IMR-90 (cell line): ENCODE measurements around the gene LIMCH1. TPM values are rescaled to one million over a fixed set of nuclear protein-coding genes. Genes with fewer than 3 reads are reported as not detected.

ENCODE experiments used
- ATAC-seq: fragments of 200-7000 bp; cut with Tn5 transposase; 2 replicates; pipeline ENCODE4 v1.9.1; 2020; ENCODE audit warnings: low read depth, mild to moderate bottlenecking, moderate library complexity
- BruUV-seq: library from RNA; stranded (reverse); fragments of 400-500 nt; replicated peaks from 2 replicates; lab custom pipeline; 2021; lab: Mats Ljungman, UMichigan
- CTCF ChIA-PET: fragments of 300-600 bp; formaldehyde crosslinking; extraction: SDS; loops from one replicate; lab custom pipeline; 2021; ENCODE audit warnings: antibody characterized with exemption; lab: Yijun Ruan, JAX
- POLR2A ChIA-PET: fragments of 300-600 bp; sonication (Branson Sonifier 250); formaldehyde crosslinking; loops from one replicate; lab custom pipeline; 2022; ENCODE audit warnings: antibody characterized with exemption; ENCODE audit not compliant: unreplicated experiment; lab: Charles Lee
- DNase-seq: peaks from one replicate; pipeline ENCODE4 v3.0.0; 2013
- H2AFZ ChIP-seq: replicated peaks from 2 replicates; pipeline ENCODE3; 2013; ENCODE audit warnings: low read length, mild to moderate bottlenecking; ENCODE audit not compliant: poor library complexity
- H2AK5ac ChIP-seq: 2 replicates; pipeline ENCODE4 v1.6.1; 2013; ENCODE audit warnings: low read depth, low read length, inconsistent platforms
- H2AK9ac ChIP-seq: replicated peaks from 2 replicates; pipeline ENCODE3; 2013; ENCODE audit warnings: mild to moderate bottlenecking, low read depth, low read length, moderate library complexity; ENCODE audit not compliant: poor library complexity
- H2BK120ac ChIP-seq: 2 replicates; pipeline ENCODE4 v1.6.1; 2013; ENCODE audit warnings: low read depth, low read length, inconsistent platforms
- H2BK15ac ChIP-seq: 3 replicates; pipeline ENCODE4 v1.6.1; 2013; ENCODE audit warnings: low read depth, low read length, inconsistent platforms
- H2BK20ac ChIP-seq: 2 replicates; pipeline ENCODE4 v1.6.1; 2013; ENCODE audit warnings: low read depth, mild to moderate bottlenecking, inconsistent platforms, low read length, moderate library complexity
- H2BK5ac ChIP-seq: 2 replicates; pipeline ENCODE4 v1.6.1; 2013; ENCODE audit warnings: mild to moderate bottlenecking, low read depth, low read length, inconsistent platforms; ENCODE audit not compliant: poor library complexity, severe bottlenecking
- H3K14ac ChIP-seq: replicated peaks from 2 replicates; pipeline ENCODE4 v1.6.1; 2013; ENCODE audit warnings: low read depth, low read length, inconsistent platforms
- H3K18ac ChIP-seq: 2 replicates; pipeline ENCODE4 v1.6.1; 2013; ENCODE audit warnings: low read depth, low read length, control low read depth
- H3K23ac ChIP-seq: 2 replicates; pipeline ENCODE4 v1.6.1; 2013; ENCODE audit warnings: low read depth, low read length, inconsistent platforms
- H3K27ac ChIP-seq: 2 replicates; pipeline ENCODE4 v1.5.1; 2013; ENCODE audit warnings: mild to moderate bottlenecking, control low read depth, low read length; ENCODE audit not compliant: insufficient read depth
- H3K27me3 ChIP-seq: 2 replicates; pipeline ENCODE4 v1.6.1; 2013; ENCODE audit warnings: low read length; ENCODE audit not compliant: control insufficient read depth, insufficient read depth
- H3K36me3 ChIP-seq: 2 replicates; pipeline ENCODE4 v1.6.1; 2013; ENCODE audit warnings: low read length, mixed read lengths; ENCODE audit not compliant: control insufficient read depth, insufficient read depth
- H3K4ac ChIP-seq: 2 replicates; pipeline ENCODE4 v1.6.1; 2013; ENCODE audit warnings: low read depth, low read length, inconsistent platforms
- H3K4me1 ChIP-seq: 2 replicates; pipeline ENCODE4 v1.6.1; 2013; ENCODE audit warnings: low read length, mixed read lengths; ENCODE audit not compliant: control insufficient read depth, insufficient read depth
- H3K4me2 ChIP-seq: 2 replicates; pipeline ENCODE4 v1.6.1; 2013; ENCODE audit warnings: low read depth, mild to moderate bottlenecking, control low read depth, low read length, moderate library complexity
- H3K4me3 ChIP-seq: 2 replicates; pipeline ENCODE4 v1.5.1; 2013; ENCODE audit warnings: low read depth, mild to moderate bottlenecking, control low read depth, low read length, moderate library complexity; ENCODE audit not compliant: insufficient read depth
- H3K56ac ChIP-seq: 2 replicates; pipeline ENCODE4 v1.6.1; 2013; ENCODE audit warnings: low read length, inconsistent platforms; ENCODE audit not compliant: insufficient read depth; ENCODE audit errors: extremely low read depth
- H3K79me1 ChIP-seq, 2 experiments: 2 replicates each; pipeline ENCODE4 v1.6.1; 2013; ENCODE audit warnings: low read length in 2 of 2, inconsistent platforms in 1 of 2, low read depth in 1 of 2
- H3K9ac ChIP-seq: 2 replicates; pipeline ENCODE4 v1.6.1; 2013; ENCODE audit warnings: low read depth, low read length, control low read depth
- H3K9me1 ChIP-seq: 2 replicates; pipeline ENCODE4 v1.6.1; 2013; ENCODE audit warnings: low read length, inconsistent platforms; ENCODE audit not compliant: insufficient read depth
- H3K9me3 ChIP-seq: 2 replicates; pipeline ENCODE4 v1.6.1; 2013; ENCODE audit warnings: low read length; ENCODE audit not compliant: control insufficient read depth, insufficient read depth
- H4K20me1 ChIP-seq: 2 replicates; pipeline ENCODE4 v1.6.1; 2013; ENCODE audit warnings: low read length, inconsistent platforms; ENCODE audit not compliant: insufficient read depth
- H4K5ac ChIP-seq: 2 replicates; pipeline ENCODE4 v1.6.1; 2013; ENCODE audit warnings: mild to moderate bottlenecking, low read depth, low read length, control low read depth
- H4K8ac ChIP-seq, 2 experiments: 2 replicates each; pipeline ENCODE4 v1.6.1; 2013; ENCODE audit warnings: low read depth in 2 of 2, low read length in 2 of 2, control low read depth in 1 of 2, inconsistent platforms in 1 of 2
- H4K91ac ChIP-seq: 2 replicates; pipeline ENCODE4 v1.6.1; 2013; ENCODE audit warnings: low read depth, low read length, inconsistent platforms; ENCODE audit not compliant: insufficient read depth
- BHLHE40 ChIP-seq: fragments of 150-350 bp; IDR thresholded peaks from 2 replicates; pipeline ENCODE4 v1.6.1; 2016; ENCODE audit warnings: mild to moderate bottlenecking, low read depth, low read length
- NFE2L2 ChIP-seq: fragments of 150-350 bp; IDR thresholded peaks from 2 replicates; pipeline ENCODE4 v1.6.1; 2016; ENCODE audit warnings: low read depth, mild to moderate bottlenecking, low read length
- WGBS, 2 experiments: methylation state at CpG; one replicate each; pipeline versions ENCODE4 v1.1.5 to v1.1.7; 2013; ENCODE audit warnings: missing lambda C conversion rate in 2 of 2; ENCODE audit not compliant: insufficient read length in 1 of 2; ENCODE audit errors: extremely low coverage in 2 of 2; 5-methylcytosine and 5-hydroxymethylcytosine counted together
- dilution Hi-C: fragments of 300-500 bp; cut with HindIII; formaldehyde crosslinking; loops from one replicate; pipeline ENCODE4 v1.14.3; 2018; ENCODE audit warnings: low sequenced_read_pairs; ENCODE audit not compliant: unreplicated experiment
- in situ Hi-C: fragments of 300-500 bp; cut with MboI; formaldehyde crosslinking; loops from 3 replicates; pipeline ENCODE4 v1.14.3; 2019; ENCODE audit warnings: low sequenced_read_pairs, inconsistent platforms, mixed read lengths
- intact Hi-C: fragments of 100-400 bp; cut with micrococcal nuclease; formaldehyde crosslinking; loops from 2 replicates; pipeline ENCODE4 v1.10.0; 2022
- polyA plus RNA-seq, 3 experiments: library from polyadenylated mRNA; depleted of rRNA; stranded (reverse); fragments of >200 nt; gene quantifications; 2 replicates each; pipeline ENCODE4 v1.2.3, GENCODE V29; 2012; ENCODE audit warnings: low replicate concordance in 1 of 3
- total RNA-seq: library from RNA; depleted of rRNA; stranded (reverse); fragments of >200 nt; gene quantifications from 2 replicates; pipeline ENCODE4 v1.2.3, GENCODE V29; 2012
- TF ChIP-seq, protein P1 (sequence below): conservative IDR thresholded peaks from 2 replicates; pipeline ENCODE4 v1.5.1; 2012; ENCODE audit warnings: mild to moderate bottlenecking, low read depth, low read length, improper control_type of control experiment
- TF ChIP-seq, protein P2 (sequence below): fragments of 150-350 bp; IDR thresholded peaks from 2 replicates; pipeline ENCODE4 v1.6.1; 2016; ENCODE audit warnings: low read depth, mild to moderate bottlenecking, low read length, moderate library complexity, borderline replicate concordance

Gene LIMCH1
- total and polyA plus RNA-seq, 2 of the 4 experiments (the other 2 are of a cell fraction), result 0.89 to 2.9 TPM

DNA sequence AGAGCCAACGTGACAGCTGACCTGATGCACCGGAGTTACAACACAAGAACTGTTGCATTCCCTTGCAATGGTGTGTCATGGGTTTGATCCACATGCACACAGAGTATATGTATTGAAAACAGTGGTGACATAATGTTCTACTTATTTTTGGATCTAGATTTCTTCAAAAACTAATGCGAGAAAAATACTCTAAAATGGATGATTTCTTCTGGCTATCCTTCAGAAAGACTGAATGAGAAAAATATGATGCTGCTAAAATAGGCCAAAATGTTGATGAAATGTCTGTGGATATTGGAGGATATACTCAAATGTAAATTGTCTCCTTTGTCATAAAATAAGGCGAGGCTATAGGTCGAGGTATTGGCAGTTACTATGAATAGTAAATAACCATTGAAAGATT lies 30.4 kb downstream of the LIMCH1 start:
- dilution Hi-C loops, result no loop called here
- H3K4me1 ChIP-seq, result no peaks in the 10 kb centered on the region
- H3K4me2 ChIP-seq, result no peak overlapping the region
- DNase-seq (no peak), ATAC-seq (no peak)
- H3K79me1 ChIP-seq, result no peaks in the 10 kb centered on the region
- H3K9me3 ChIP-seq, result no peaks in the 10 kb centered on the region
- WGBS, 2 experiments, result no CpG with 5 or more reads among the region's 5 CpGs
- H3K9ac ChIP-seq, result no peak overlapping the region
- POLR2A ChIA-PET, result no interaction called here
- H2AFZ ChIP-seq, result no peak overlapping the region
- H3K4me3 ChIP-seq, result no peak overlapping the region
- no peaks in the 10 kb centered on the region for H4K20me1 ChIP-seq
- H4K8ac ChIP-seq, result no peak overlapping the region
- no peak overlapping the region for H2BK15ac ChIP-seq
- BruUV-seq, result no TSS peak
- no peak overlapping the region for H2BK5ac ChIP-seq
- H3K23ac ChIP-seq, result no peak overlapping the region
- H3K4ac ChIP-seq, result no peak overlapping the region
- no peak overlapping the region for H2BK20ac ChIP-seq
- in situ Hi-C loops, result no loop called here
- H3K56ac ChIP-seq, result no peak overlapping the region
- CTCF ChIA-PET, result no interaction called here
- H3K27ac ChIP-seq, result no peak overlapping the region
- TF ChIP-seq, protein P1, sequence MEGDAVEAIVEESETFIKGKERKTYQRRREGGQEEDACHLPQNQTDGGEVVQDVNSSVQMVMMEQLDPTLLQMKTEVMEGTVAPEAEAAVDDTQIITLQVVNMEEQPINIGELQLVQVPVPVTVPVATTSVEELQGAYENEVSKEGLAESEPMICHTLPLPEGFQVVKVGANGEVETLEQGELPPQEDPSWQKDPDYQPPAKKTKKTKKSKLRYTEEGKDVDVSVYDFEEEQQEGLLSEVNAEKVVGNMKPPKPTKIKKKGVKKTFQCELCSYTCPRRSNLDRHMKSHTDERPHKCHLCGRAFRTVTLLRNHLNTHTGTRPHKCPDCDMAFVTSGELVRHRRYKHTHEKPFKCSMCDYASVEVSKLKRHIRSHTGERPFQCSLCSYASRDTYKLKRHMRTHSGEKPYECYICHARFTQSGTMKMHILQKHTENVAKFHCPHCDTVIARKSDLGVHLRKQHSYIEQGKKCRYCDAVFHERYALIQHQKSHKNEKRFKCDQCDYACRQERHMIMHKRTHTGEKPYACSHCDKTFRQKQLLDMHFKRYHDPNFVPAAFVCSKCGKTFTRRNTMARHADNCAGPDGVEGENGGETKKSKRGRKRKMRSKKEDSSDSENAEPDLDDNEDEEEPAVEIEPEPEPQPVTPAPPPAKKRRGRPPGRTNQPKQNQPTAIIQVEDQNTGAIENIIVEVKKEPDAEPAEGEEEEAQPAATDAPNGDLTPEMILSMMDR, result no peak
- TF ChIP-seq, protein P2, sequence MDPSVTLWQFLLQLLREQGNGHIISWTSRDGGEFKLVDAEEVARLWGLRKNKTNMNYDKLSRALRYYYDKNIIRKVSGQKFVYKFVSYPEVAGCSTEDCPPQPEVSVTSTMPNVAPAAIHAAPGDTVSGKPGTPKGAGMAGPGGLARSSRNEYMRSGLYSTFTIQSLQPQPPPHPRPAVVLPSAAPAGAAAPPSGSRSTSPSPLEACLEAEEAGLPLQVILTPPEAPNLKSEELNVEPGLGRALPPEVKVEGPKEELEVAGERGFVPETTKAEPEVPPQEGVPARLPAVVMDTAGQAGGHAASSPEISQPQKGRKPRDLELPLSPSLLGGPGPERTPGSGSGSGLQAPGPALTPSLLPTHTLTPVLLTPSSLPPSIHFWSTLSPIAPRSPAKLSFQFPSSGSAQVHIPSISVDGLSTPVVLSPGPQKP, result no peak
- no peak for TF ChIP-seq BHLHE40
- TF ChIP-seq NFE2L2, result no peak
- H2AK5ac ChIP-seq, result no peak overlapping the region
- no peak overlapping the region for H2BK120ac ChIP-seq
- H3K27me3 ChIP-seq, result no peaks in the 10 kb centered on the region; the same call in 1 of the 2 replicates
- H4K91ac ChIP-seq, result no peak overlapping the region
- H3K18ac ChIP-seq, result no peak overlapping the region
- H3K36me3 ChIP-seq, result no peaks in the 10 kb centered on the region
- intact Hi-C loops, result no loop called here
- H4K5ac ChIP-seq, result no peak overlapping the region
- H2AK9ac ChIP-seq, result no peak overlapping the region
- H3K14ac ChIP-seq, result no peak overlapping the region
- no peaks in the 10 kb centered on the region for H3K9me1 ChIP-seq
